ENCODE results near the gene KLF7. TPM values are rescaled to one million over a fixed set of nuclear protein-coding genes. Genes with fewer than 3 reads are reported as not detected.

The KLF7 gene
- total RNA-seq, 2 experiments from 2014 or later = 24.1 to 29.5 TPM

DNA sequence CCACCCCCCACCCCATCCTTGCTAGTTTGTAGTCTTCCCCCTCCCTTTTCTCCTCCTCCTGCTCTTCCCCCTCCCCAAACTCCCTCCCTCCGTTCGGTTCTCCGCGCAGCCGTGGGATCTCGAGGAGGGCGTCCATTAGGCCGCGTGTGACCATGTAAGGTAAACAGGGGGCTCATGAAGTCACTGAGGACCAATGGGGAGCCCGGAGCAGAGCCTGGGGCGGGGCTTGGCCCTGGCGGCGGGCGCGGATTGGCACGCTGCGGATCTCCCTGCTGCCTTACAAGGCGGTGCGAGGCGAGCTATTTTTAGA lies 246 bp upstream of the KLF7 start:
- intact Hi-C loops (cut with micrococcal nuclease) = loop anchor here (1.0 to 5.0 kb wide), 7 partner anchors 86 to 1009 kb away; partner anchors contain the start of genes CCNYL1, EEF1B2, FASTKD2 and MDH1B
- H3K4me1 Mint-ChIP-seq (ENCODE audit: low read depth) = peaks cover 49% of the 10 kb centered on the region

DNA sequence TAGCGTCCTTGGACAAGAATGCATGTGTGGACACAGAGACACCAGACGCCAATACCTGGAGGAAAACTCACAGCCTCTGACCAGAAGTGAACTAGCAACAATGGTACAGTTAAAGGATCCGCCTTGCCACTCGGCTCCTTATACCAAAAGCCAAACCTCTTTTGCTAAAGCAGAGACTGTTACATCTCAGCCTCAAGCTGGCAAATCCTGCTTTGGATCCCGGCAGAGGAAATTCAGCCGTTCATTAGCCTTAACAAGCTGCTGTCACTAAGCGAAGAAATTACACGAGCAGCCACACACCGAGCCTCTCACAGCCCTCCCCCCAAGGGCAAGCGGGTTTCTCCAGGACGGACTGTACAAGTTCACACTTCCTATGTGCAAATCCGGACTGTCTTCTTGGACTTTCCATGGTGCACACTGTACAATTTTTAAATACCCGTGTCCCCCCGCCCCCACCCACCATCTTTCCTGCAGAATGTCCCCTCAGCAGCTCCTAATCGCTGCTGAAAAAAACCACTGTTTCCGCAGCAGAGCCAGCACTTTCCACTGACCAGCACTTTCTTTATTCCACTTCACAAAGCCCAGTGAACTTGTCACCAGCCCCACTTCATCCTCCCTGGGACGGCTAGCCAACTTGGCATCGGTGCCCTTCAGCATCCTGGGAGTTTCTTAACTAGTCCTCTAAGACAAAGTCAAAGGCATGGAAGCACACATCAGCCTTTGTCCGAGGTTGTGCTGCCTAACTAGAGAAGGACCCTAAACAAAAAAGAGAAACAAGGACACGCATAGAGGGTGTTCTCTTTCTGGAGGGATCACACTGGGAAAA lies 1.5 kb downstream of the KLF7 start:
- Mint-ChIP-seq H3K27ac (peak overlapping the region; percentile 99), H3K4me3 (peak overlapping the region; percentile 95), H3K9me3 (no peaks in the 10 kb centered on the region), H3K27me3 (peaks cover 2% of the 10 kb centered on the region), H3K4me1 (ENCODE audit: low read depth) (peaks cover 61% of the 10 kb centered on the region), H3K36me3 (peaks cover 7% of the 10 kb centered on the region)
- ChIA-PET POLR2A (interaction anchor here (0.6 to 3.8 kb wide), 14 partner anchors 8 to 461 kb away, joined by 3 to 21 read pairs (median 4); partner anchors contain the start of gene METTL21A), CTCF (interaction anchor here (0.8 to 4.6 kb wide), 10 partner anchors 16 to 364 kb away, joined by 3 to 18 read pairs (median 3); no protein-coding TSS in a partner anchor)
- intact Hi-C loops (cut with micrococcal nuclease) = loop anchor here (1.0 kb wide), 2 partner anchors 41 to 173 kb away; no protein-coding TSS in a partner anchor
- DNase-seq = peak; percentile 35

More for the DNA sequence above, 246 bp upstream of the KLF7 start:
- Mint-ChIP-seq H3K36me3 (peaks cover 7% of the 10 kb centered on the region), H3K9me3 (no peaks in the 10 kb centered on the region), H3K4me3 (peak overlapping the region; percentile 95), H3K27me3 (peaks cover 2% of the 10 kb centered on the region), H3K27ac (peak overlapping the region; percentile 99)
- DNase-seq = peak; percentile 99
- CTCF ChIA-PET = interaction anchor here (0.7 to 4.6 kb wide), 11 partner anchors 10 to 307 kb away, joined by 3 to 18 read pairs (median 3); no protein-coding TSS in a partner anchor
- POLR2A ChIA-PET = interaction anchor here (0.5 to 3.8 kb wide), 22 partner anchors 10 to 401 kb away, joined by 3 to 21 read pairs (median 4); partner anchors contain the start of genes FASTKD2 and MDH1B

DNA sequence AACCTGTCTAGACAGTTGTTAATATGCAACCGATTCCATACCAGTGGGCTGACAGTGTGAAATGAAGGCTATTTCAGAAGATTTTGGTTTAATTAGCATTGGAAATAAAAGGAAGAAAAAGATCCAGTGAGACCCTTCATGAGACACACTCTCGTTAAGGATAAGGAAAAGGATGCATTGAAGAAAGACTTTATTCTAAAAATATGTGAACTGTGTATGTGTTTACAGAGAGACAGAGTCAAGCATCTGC lies 2.1 kb downstream of the KLF7 start:
- intact Hi-C loops (cut with micrococcal nuclease) = loop anchor here (1.0 to 2.0 kb wide), 7 partner anchors 20 to 310 kb away; no protein-coding TSS in a partner anchor
- peaks cover 2% of the 10 kb centered on the region for H3K27me3 Mint-ChIP-seq
- ChIA-PET CTCF (interaction anchor here (1.4 to 4.6 kb wide), 2 partner anchors 62 to 309 kb away, joined by 6 to 18 read pairs; no protein-coding TSS in a partner anchor), POLR2A (interaction anchor here (1.0 to 3.8 kb wide), 4 partner anchors 8 to 170 kb away, joined by 3 to 21 read pairs (median 12); no protein-coding TSS in a partner anchor)
- H3K9me3 Mint-ChIP-seq = no peaks in the 10 kb centered on the region
- peaks cover 66% of the 10 kb centered on the region for H3K4me1 Mint-ChIP-seq (ENCODE audit: low read depth)
- H3K27ac Mint-ChIP-seq = peak overlapping the region; percentile 99
- peaks cover 7% of the 10 kb centered on the region for H3K36me3 Mint-ChIP-seq
- H3K4me3 Mint-ChIP-seq = peak overlapping the region; percentile 95
- DNase-seq = no peak

DNA sequence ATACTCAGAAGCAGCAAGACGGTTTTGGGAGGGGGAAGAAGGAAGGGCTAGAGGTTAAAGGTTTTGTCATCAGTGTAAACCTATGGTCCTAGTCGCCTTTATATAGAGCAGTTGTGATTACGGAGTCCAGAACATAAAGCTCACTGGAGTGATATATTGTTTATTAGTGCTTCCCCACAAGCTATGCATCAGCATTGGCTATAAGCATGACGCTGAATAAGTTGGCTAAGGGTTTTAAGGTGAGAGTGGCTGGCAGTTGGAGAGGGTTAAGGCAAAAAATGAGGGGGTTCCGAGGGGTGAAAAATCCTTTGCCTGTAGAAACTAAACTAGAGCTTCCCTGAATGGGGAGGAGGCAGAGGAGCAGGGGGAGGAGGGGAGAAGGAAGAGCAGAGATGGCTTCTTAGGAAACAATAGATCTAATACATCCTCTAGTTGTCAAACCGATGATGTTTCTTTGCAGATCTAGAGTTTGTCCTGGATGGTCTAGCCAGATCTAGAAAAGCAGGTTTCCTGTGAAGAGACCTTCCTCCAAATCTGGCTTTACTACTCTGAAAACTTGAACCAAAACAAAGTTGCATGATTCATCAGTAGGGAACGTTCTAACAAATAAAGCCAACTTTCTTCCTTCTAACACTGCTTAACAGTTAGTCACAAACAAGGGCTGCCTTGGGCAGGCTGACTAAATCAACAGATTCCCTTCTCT lies 2.5 kb downstream of the KLF7 start:
- Mint-ChIP-seq H3K27ac (peak overlapping the region; percentile 99), H3K9me3 (no peaks in the 10 kb centered on the region), H3K4me3 (peak overlapping the region; percentile 95), H3K36me3 (peaks cover 7% of the 10 kb centered on the region), H3K27me3 (peaks cover 2% of the 10 kb centered on the region), H3K4me1 (ENCODE audit: low read depth) (peaks cover 67% of the 10 kb centered on the region)
- ChIA-PET POLR2A (interaction anchor here (1.0 to 1.4 kb wide), 3 partner anchors 15 to 169 kb away, joined by 3 read pairs; no protein-coding TSS in a partner anchor), CTCF (interaction anchor here (0.8 to 1.7 kb wide), 3 partner anchors 20 to 363 kb away, joined by 3 to 4 read pairs (median 4); no protein-coding TSS in a partner anchor)
- intact Hi-C loops (cut with micrococcal nuclease) = loop anchor here (1.0 to 2.0 kb wide), 5 partner anchors 20 to 310 kb away; no protein-coding TSS in a partner anchor
- peak; percentile 58 for DNase-seq

DNA sequence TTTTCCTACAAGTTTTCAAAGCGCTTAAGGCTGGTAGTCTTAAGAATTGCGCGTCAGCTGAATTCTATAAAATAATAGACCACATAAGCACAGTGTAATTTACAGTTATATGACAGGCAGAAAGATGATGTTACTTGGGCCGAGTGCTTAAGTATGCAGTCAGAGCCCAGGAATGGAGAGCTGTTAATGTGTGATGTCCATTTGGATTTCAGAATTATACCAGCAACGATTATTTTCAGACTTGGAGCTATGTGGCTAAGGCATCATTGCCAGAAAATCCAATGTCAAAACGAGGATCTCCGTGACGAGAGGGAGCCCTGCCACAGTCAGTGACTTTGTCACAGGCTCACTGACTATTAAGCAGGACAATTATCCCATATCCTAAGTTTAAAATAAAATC lies 3.4 kb downstream of the KLF7 start:
- ChIA-PET POLR2A (interaction anchor here (1.0 to 1.4 kb wide), 2 partner anchors 39 to 170 kb away, joined by 3 read pairs; no protein-coding TSS in a partner anchor), CTCF (interaction anchor here (0.7 to 1.7 kb wide), 4 partner anchors 19 to 363 kb away, joined by 3 to 4 read pairs (median 4); no protein-coding TSS in a partner anchor)
- Mint-ChIP-seq H3K27me3 (peaks cover 2% of the 10 kb centered on the region), H3K9me3 (no peaks in the 10 kb centered on the region), H3K4me3 (peak overlapping the region; percentile 95), H3K36me3 (peaks cover 7% of the 10 kb centered on the region), H3K4me1 (ENCODE audit: low read depth) (peaks cover 68% of the 10 kb centered on the region), H3K27ac (peak overlapping the region; percentile 99)
- intact Hi-C loops (cut with micrococcal nuclease) = loop anchor here (2.0 kb wide), 1 partner anchor 116 kb away; no protein-coding TSS in a partner anchor
- DNase-seq = no peak

DNA sequence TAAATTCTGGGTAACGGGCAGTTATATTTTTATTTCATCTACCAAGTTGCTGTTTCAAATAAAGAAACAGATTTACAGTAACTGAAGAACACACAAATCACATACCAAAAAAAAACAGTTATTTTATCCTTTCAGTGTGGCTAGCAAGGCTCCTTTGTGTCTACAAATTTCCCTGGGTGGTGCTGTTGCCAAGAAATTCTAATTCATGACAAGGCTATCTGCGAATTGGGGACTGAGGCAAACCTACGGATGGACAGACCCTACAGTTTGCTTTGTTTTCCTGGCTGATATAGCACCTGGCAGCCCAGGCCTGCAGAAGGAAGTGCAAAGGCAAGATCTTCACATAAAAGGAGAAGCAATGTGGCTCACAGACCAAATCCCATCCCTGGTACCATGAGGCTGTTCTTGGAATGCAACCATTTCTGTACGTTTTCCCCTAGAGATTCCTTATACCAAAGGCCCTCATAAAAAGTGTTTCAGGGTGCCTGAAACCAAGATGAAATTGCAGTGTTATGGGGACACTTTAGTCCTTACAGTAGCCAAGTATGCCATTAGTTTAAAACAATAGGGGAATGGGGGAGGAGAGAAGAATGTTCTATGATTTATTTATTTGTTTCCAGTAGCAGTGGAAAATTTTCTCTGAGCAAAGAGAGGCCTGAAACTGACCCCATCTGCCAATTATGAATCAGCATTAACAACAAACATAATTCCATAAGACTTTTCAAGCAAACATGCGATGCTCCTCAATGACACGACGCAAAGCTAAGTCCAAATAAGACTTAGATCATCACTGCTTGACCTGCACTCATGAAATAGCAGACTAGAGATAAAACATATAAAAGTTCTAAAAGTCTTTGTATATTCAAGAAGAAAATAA lies 4.3 kb downstream of the KLF7 start:
- no peaks in the 10 kb centered on the region for H3K9me3 Mint-ChIP-seq
- CTCF ChIA-PET = interaction anchor here (0.7 to 1.7 kb wide), 3 partner anchors 64 to 362 kb away, joined by 4 read pairs; no protein-coding TSS in a partner anchor
- peaks cover 2% of the 10 kb centered on the region for H3K27me3 Mint-ChIP-seq
- H3K4me1 Mint-ChIP-seq (ENCODE audit: low read depth) = peaks cover 72% of the 10 kb centered on the region
- POLR2A ChIA-PET = no interaction called here
- H3K4me3 Mint-ChIP-seq = peak overlapping the region; percentile 20
- intact Hi-C loops (cut with micrococcal nuclease) = loop anchor here (2.0 kb wide), 1 partner anchor 115 kb away; no protein-coding TSS in a partner anchor
- H3K36me3 Mint-ChIP-seq = peaks cover 7% of the 10 kb centered on the region
- H3K27ac Mint-ChIP-seq = no peak overlapping the region
- no peak for DNase-seq

DNA sequence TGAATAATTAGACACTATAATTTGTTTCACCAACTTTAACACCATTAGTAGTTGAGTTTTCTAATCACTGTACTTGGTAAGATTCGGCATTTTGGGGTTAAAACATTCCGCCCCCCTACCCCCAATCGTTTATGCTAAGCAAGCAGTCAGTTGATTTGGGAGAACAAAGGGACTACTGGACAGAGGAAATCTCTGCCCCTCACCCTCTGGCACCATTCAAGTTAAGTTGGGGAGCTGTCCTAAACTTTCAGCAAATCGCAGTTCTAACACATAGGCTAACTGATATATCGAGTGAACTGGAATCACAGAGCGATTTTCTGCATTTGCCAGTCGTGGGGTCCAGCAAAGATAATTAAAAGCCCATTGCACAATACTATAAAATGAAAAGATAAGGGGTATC lies 5.6 kb downstream of the KLF7 start:
- CTCF ChIA-PET = no interaction called here
- intact Hi-C loops (cut with micrococcal nuclease) = no loop called here
- POLR2A ChIA-PET = no interaction called here
- no peak overlapping the region for H3K4me3 Mint-ChIP-seq
- no peak for DNase-seq
- H3K36me3 Mint-ChIP-seq = peaks cover 9% of the 10 kb centered on the region
- H3K27ac Mint-ChIP-seq = no peak overlapping the region
- peaks cover 2% of the 10 kb centered on the region for H3K27me3 Mint-ChIP-seq
- H3K9me3 Mint-ChIP-seq = no peaks in the 10 kb centered on the region
- peaks cover 85% of the 10 kb centered on the region for H3K4me1 Mint-ChIP-seq (ENCODE audit: low read depth)

DNA sequence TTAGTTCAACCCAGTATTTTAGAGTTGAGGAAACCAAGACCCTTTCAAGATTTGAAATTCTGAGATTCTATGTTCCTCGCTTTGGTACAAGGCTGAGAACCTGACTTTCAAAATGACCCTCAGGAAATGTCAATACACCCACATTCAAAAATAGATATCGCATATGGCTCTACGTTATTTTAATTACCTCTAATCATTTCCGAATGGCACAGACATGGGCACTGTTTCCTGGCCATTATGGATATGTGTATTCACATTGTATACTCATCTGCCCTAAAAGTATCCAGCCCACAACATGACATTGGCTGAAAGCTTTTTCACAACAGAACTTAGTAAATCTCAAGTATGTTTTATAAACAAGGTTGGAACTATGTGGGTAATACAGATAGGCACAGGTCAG lies 6.7 kb downstream of the KLF7 start:
- intact Hi-C loops (cut with micrococcal nuclease) = no loop called here
- no peak overlapping the region for H3K4me3 Mint-ChIP-seq
- H3K36me3 Mint-ChIP-seq = peaks cover 10% of the 10 kb centered on the region
- H3K27me3 Mint-ChIP-seq = no peaks in the 10 kb centered on the region
- no peak overlapping the region for H3K27ac Mint-ChIP-seq
- ChIA-PET CTCF (no interaction called here), POLR2A (no interaction called here)
- no peaks in the 10 kb centered on the region for H3K9me3 Mint-ChIP-seq
- DNase-seq = no peak
- peaks cover 90% of the 10 kb centered on the region for H3K4me1 Mint-ChIP-seq (ENCODE audit: low read depth)

DNA sequence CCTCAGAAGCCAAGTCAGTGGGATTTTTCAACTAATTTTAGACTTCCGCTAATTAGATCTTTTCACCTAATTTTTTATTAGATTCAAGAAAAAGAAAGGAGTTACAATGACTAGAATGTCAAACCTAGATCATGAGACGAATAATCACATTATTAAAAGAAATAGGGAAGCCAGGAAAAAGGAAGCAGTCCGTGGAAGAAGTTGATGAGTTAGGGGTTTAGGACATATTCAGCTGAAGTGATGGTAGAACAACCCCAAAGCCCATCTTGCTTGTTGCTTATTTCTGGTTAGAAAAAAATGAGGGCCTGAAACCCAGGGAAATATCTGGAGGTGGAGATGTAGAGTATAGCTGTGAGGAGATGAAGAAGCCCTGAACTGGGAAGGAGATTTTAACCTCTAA lies 8.0 kb downstream of the KLF7 start:
- H3K4me1 Mint-ChIP-seq (ENCODE audit: low read depth) = peaks cover 90% of the 10 kb centered on the region
- DNase-seq = no peak
- H3K4me3 Mint-ChIP-seq = no peak overlapping the region
- H3K27me3 Mint-ChIP-seq = no peaks in the 10 kb centered on the region
- ChIA-PET CTCF (interaction anchor here (0.6 kb wide), 1 partner anchor 122 kb away, joined by 3 read pairs; no protein-coding TSS in a partner anchor), POLR2A (no interaction called here)
- H3K27ac Mint-ChIP-seq = no peak overlapping the region
- peaks cover 11% of the 10 kb centered on the region for H3K36me3 Mint-ChIP-seq
- no peaks in the 10 kb centered on the region for H3K9me3 Mint-ChIP-seq
- intact Hi-C loops (cut with micrococcal nuclease) = loop anchor here (1.0 to 2.0 kb wide), 5 partner anchors 8 to 371 kb away; partner anchors contain the start of genes CREB1 and KLF7

DNA sequence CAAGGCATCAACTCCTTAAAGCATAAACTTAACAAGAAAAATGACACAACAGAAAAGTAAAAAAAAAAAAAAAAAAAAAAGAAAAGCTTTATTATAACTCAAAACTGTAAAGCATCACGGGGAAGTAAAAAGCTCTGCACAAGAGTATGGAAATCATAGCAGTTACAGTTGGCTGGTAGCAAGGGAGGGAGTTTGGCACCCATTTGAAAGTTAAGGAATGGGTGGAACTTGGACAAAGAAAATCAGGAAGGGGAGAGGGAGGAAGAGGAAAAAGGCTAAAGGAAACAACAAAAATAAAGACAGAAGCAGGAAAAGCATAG lies 8.6 kb downstream of the KLF7 start:
- ChIA-PET POLR2A (interaction anchor here (1.2 to 1.9 kb wide), 3 partner anchors 9 to 173 kb away, joined by 4 to 14 read pairs (median 4); partner anchors contain the start of gene KLF7), CTCF (interaction anchor here (0.6 to 1.1 kb wide), 3 partner anchors 9 to 122 kb away, joined by 3 to 4 read pairs (median 3); partner anchors contain the start of gene KLF7)
- no peak for DNase-seq
- H3K27ac Mint-ChIP-seq = peak overlapping the region; percentile 51
- no peaks in the 10 kb centered on the region for H3K9me3 Mint-ChIP-seq
- intact Hi-C loops (cut with micrococcal nuclease) = loop anchor here (1.0 to 2.0 kb wide), 5 partner anchors 8 to 372 kb away; partner anchors contain the start of genes CREB1 and KLF7
- peak overlapping the region; percentile 6 for H3K4me3 Mint-ChIP-seq
- peaks cover 90% of the 10 kb centered on the region for H3K4me1 Mint-ChIP-seq (ENCODE audit: low read depth)
- no peaks in the 10 kb centered on the region for H3K27me3 Mint-ChIP-seq
- H3K36me3 Mint-ChIP-seq = peaks cover 9% of the 10 kb centered on the region

Measured in activated CD4-positive, alpha-beta memory T cell treated with anti-CD3 and anti-CD28 coated beads for 36 hours (primary cell).